GM12873 (cell line): ENCODE results near the gene TMEM238.

Source experiments
- TF ChIP-seq, protein P1 (sequence below): IDR thresholded peaks from 2 replicates; pipeline ENCODE4 v1.5.1; 2012; ENCODE audit warnings: low read depth, mild to moderate bottlenecking, moderate library complexity, low read length, control low read depth; ENCODE audit not compliant: insufficient read depth; ENCODE audit errors: missing control alignments

The TMEM238 gene

DNA sequence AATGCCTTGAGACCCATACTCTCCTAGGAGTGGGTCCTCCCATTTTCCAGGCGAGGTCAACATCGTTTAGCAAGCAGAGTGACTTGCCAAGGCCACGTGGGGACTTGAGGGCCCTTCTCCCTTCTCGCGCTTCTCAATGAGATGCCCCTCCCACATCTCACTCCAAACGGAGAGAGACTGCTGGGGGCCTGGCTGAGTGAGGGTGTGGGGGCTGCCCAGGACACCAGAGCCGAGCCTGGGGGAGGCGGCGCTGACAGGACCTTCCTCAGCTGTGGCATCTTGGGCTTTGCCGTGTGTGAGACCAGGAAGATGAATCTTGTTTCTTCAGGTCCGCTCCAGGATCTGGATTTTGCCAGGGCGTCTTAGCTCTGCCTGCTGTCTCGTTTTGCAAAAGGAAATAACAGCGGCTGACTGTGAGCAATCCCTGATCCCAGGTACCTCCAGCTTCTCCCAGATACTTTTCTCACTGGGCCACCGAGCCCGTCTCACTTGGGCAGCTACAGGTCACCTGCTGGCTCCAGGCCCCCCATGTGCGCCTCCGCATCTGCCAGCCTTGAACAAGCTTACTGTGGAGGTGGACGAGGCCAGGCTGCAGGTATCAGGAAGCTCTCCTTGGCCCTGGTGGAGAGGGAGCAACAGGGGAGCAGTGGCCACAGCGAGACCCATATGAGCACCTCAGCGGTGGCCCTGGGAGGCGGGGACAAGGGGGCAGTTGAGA is 35.6 kb downstream of the TMEM238 start:
- TF ChIP-seq, protein P1, sequence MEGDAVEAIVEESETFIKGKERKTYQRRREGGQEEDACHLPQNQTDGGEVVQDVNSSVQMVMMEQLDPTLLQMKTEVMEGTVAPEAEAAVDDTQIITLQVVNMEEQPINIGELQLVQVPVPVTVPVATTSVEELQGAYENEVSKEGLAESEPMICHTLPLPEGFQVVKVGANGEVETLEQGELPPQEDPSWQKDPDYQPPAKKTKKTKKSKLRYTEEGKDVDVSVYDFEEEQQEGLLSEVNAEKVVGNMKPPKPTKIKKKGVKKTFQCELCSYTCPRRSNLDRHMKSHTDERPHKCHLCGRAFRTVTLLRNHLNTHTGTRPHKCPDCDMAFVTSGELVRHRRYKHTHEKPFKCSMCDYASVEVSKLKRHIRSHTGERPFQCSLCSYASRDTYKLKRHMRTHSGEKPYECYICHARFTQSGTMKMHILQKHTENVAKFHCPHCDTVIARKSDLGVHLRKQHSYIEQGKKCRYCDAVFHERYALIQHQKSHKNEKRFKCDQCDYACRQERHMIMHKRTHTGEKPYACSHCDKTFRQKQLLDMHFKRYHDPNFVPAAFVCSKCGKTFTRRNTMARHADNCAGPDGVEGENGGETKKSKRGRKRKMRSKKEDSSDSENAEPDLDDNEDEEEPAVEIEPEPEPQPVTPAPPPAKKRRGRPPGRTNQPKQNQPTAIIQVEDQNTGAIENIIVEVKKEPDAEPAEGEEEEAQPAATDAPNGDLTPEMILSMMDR, result no peak

DNA sequence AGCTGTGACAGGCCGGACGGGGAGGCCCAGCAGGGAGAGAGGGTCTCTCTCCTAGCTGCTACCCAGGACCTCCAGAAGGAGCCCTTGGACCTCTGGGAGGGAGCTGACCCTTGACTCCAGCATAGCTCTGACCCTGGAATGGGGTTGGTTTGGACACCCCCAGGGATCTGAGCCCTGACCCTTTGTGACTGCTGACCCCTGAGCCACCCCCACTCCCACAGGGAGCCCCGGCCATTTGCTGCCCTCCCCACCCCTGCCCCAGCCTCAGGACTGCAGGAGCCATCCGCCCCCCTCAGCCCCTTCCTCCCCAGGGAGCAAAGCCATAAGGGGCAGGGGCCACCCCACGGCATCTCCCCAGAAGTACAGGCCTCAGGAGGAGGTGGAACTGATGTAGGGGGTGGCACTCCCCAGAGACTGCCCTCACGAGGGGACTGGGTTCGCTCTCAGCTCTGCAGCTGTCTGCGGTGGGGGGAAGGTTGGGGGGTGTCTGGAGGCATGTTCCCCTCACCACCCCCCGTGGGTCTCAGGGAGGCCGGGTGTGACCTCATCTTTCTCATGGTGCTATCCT is 36.6 kb downstream of the TMEM238 start:
- TF ChIP-seq, protein P1, result no peak

DNA sequence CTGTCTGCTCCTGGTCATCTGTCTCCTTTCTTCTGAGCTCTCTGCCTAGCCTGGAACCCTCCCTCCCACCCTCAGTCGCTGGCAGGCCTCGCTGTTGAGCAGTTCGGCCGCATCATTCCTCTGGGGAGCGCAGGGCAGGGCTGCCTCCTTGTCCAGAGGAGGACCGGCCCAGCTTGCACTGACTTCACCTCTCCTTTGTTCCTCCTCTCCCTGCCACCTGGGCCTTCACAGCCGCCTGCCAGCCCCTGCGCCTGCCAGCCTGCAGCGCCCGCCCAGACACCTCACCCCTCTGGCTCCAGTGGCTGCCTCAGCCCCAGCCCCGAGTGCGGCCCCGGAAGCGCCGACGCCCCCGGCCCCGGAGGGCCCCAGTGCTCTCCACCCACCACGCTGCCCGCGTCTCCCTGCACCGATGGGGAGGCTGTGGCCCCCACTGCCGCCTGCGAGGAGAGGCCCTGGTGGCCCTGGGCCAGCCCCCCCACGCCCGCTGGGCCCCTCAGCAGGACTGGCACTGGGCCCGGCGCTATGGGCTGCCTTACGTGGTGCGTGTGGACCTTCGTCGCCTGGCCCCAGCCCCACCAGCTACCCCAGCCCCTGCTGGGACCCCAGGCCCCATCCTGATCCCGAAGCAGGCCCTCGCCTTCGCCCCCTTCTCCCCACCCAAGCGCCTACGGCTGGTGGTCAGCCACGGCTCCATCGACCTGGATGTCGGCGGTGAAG is 37.2 kb downstream of the TMEM238 start:
- TF ChIP-seq, protein P1, result no peak

DNA sequence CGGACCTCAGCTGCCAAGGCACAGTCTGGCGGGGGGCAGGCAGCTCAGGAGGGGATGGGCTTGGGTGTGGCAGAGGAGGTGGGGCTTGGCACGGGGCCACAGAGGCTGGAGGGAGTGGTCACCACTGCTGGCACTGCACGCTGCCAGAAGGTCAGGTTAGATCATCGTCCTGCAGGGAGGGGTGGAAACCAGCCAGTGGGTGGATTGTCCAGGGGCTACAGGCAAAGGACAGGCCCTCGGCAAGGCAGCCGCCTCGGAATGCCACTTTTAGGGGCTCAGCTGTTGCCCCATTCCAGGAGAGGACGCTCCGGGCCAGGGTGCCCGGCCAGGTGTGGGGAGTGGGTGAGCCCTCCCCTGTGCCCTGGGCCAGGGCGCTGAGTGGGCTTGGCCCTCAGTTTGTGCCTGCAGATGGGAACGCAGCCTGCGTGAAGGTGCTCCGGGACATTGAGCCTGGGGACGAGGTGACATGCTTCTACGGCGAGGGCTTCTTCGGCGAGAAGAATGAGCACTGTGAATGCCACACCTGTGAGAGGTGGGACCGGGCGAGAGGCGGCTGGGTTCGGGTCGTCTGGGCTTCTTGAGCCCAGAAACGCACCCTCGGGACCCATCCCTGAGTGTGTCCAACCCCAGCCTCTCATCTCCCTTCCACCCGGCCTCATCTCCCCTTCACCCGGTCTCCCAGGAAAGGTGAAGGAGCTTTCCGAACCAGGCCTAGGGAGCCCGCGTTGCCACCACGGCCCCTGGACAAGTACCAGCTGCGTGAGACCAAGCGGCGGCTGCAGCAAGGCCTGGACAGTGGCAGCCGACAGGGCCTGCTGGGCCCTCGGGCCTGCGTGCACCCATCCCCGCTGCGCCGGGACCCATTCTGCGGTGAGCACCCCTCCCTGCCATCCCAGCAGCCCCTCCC is 38.0 kb downstream of the TMEM238 start:
- TF ChIP-seq, protein P1, result no peak

DNA sequence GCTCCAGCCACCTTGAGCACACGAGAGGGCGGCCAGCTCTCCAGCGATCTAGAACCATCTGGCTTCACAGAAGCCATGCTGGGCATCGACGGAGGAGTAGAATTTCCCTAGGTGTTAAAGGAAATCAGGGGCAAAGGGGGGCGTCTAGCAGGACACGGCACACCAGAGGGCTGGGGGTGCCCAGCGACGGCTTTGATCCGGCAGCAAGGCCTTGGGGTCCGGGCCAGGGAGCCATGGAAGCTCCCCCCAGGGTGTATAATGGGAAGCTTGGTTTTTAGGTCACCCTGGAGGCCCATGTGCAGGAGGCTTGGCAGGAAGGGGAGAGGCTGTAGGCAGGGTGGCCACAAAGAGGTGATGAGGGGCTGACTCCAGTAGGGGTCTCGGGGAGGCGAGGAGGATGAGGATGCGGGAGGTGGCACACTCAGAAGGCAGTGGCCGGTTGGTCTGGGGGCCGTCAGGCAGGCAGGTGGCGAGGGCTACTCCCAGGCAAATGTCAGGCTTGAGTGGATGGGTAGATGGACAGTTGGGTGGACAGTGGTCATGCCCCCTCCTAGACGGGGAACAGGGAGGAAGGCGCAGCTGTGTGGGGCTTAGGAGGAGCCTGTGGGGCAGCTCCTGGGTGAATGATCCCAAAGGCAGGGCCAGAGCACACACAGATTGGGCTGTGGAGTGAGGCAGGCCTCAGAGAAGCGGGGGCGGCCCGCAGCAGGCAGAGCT is 38.8 kb downstream of the TMEM238 start:
- TF ChIP-seq, protein P1, result no peak

DNA sequence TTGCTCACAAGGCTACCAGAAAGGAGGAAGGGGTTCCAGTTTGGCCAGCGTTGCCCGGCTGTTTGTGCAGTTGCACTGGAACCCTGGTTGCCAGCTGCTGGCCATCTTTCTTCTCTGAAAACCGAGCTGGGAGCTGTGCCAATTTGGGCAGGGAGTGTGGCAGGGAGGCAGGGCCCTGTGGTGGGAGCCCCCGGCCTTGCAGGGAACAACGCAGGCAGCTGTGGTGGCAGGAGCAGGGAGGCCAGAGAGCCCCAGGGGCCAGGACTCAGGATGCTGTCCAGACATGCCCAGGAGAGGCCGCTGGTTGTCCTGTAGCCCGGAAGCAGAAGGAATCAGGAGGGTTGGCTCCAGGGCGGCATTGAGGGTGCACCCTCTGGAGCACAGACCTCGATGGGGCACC is 39.6 kb downstream of the TMEM238 start:
- TF ChIP-seq, protein P1, result no peak
